GM18505 (cell line): Measurements from ENCODE around the gene TNFAIP3.

Source experiments
- ATAC-seq: cut with Tn5 transposase; IDR thresholded peaks from one replicate; pipeline ENCODE4 v1.9.1; 2021; ENCODE audit not compliant: unreplicated experiment
- POLR2A ChIP-seq: IDR thresholded peaks from 4 replicates; pipeline ENCODE4 v1.6.1; 2011; ENCODE audit warnings: borderline replicate concordance; ENCODE audit not compliant: insufficient read depth, insufficient read length; ENCODE audit errors: extremely low read depth

TNFAIP3 gene

GRCh38 chr6:137866914-137867684, at the start of gene TNFAIP3:
TSS of gene TNFAIP3 (plus strand) at chr6:137867259. CDS start at chr6:137871228, 3,969 bp downstream.
- peak; percentile 69 for ATAC-seq
- peak; percentile 96 for TF ChIP-seq POLR2A

DNA sequence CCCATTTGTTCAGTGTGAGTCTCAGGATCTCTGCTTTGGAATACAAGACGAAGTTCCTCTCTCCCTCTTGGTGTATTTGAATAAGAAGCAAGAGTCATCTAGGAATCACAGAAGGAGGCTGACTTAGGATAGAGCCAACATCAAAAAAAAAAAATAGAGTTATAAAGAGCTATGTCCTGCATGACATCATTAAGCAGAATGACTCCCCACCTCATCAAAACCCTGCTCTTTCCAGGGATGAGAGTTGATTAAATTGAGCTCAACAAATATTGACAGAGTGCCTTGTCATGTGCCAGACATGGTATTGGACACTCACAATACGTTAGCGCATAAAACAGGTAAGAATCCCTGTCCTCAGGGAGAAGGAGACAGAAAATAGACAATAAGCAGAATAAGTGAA, 48.6 kb upstream of the TNFAIP3 start:
- no peak for TF ChIP-seq POLR2A
- no peak for ATAC-seq

- no peak for ATAC-seq
- TF ChIP-seq POLR2A: no peak
Observed at GRCh38 chr6:137819740-137820139, 47.3 kb upstream of the TNFAIP3 start.

DNA sequence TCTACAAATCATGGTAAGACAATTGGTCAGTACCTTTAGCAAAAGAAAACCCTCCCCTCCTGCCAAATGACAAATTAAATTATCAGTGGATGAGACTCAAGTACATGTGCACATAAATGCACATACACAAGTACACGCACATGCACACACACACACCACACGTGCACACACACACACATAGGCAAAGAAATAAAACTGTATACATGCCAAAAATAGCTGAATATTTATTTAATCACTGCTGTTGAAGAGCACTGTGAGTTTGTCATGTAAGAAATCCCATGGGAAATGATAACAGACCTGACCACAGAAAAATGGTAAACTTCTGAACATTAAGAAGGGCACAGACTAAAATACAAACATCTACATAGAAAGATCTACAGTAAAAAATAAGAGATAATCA, 46.6 kb upstream of the TNFAIP3 start:
- ATAC-seq: no peak
- no peak for TF ChIP-seq POLR2A

DNA sequence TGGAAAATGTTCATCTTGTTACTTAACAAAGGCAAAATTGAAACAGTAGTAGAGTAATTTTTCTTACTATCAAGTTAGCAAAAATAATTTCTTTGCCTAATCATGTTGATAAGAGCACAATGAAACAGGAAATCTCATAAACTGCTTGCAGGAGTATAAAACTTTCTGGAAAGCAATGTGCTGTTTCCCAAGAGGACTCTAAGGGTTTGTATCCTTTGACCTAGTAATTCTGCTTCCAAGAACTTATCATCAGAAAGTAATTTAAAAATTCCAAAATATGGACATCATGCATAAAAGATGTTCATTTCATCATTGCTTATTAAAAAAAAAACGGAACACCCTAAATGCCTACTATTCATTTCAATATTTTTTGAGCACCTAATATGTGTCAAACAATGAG, 46.1 kb upstream of the TNFAIP3 start:
- no peak for ATAC-seq
- no peak for TF ChIP-seq POLR2A

- no peak for ATAC-seq
- no peak for TF ChIP-seq POLR2A
Observed at GRCh38 chr6:137821491-137821890, 45.6 kb upstream of the TNFAIP3 start.

DNA sequence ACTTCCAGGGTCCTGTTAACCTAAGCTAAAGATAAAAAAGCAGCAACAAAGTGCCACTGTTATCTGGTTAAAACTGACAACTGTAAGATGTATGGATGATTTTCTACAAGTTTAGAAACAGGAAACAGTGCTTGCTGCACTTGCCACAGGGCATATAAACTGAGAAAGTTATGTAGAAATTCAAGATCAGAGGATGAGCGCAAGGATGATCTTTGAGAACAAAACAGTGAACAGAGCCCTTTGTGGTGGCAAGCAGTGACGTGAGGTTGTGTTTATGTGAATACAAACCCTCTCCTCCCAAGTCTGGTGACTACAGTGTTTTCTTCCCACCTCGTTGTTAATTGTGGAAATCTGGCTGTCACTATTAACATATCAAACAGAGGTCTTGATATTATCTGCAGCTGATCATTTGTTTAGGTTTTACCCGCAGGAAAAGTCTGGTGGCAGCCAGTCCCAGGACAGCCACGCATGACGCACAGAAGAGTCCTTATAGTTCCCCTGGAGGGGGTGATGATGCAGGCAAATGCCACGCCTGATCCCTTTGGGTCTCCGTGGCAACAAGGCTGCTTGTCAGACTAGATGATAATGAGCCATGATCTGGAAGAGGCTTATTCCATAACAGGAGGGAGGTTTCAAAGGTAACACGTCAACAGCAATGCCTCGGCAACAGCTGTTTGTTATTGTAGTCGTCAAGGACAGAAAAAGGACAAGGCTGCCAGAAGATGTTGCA, 43.1 kb upstream of the TNFAIP3 start:
- no peak for TF ChIP-seq POLR2A
- no peak for ATAC-seq

- no peak for TF ChIP-seq POLR2A
- no peak for ATAC-seq
Observed at GRCh38 chr6:137824556-137824879, 42.5 kb upstream of the TNFAIP3 start.

GRCh38 chr6:137824896-137825295, 42.2 kb upstream of the TNFAIP3 start:
- TF ChIP-seq POLR2A: no peak

DNA sequence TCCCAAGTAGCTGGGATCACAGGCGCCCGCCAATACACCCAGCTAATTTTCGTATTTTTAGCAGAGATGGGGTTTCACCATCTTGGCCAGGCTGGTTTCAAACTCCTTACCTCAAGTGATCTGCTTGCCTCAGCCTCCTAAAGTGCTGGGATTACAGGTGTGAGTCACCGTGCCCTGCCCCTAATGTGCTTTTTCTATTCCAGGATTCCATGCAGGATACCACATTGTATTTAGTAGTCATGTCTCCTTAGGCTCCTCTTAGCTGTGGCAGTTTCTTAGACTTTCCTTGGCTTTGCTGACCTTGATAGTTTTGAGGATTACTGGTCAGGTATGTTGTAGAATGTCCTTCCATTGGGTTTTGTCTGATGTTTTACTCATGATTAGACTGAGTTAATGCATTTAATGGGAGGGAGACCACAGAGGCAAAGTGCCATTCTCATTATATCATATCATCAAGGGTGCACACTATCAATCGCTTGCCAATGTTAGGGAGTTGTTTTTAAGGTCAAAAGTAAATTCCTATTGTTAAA, 39.6 kb upstream of the TNFAIP3 start:
- no peak for TF ChIP-seq POLR2A
- no peak for ATAC-seq

More at GRCh38 chr6:137824896-137825295, 42.2 kb upstream of the TNFAIP3 start:
- no peak for ATAC-seq

GRCh38 chr6:137827977-137828810, 38.9 kb upstream of the TNFAIP3 start:
- no peak for TF ChIP-seq POLR2A
- peak; percentile 55 for ATAC-seq

GRCh38 chr6:137829641-137830083, 37.4 kb upstream of the TNFAIP3 start:
- ATAC-seq: no peak

DNA sequence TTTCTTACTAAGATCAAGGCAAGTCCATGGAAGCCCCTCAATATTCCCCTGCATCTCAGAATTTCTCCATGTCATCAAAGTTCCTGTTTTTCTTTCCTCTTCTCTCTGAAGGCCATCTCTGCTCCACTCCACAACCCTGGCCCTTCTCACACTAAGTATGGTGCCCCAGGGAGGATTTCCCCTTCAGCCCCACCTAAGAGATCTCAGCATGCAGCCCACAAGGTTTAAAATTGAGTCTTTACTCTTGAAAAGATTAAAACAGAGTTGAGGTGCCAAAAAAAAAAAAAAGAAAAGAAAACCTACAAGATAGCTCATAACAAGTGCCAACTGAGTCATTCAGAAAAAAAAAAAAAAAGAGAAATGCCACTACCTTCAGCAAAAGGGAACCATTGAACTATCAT, 36.5 kb upstream of the TNFAIP3 start:
- TF ChIP-seq POLR2A: no peak
- no peak for ATAC-seq

More at GRCh38 chr6:137829641-137830083, 37.4 kb upstream of the TNFAIP3 start:
- no peak for TF ChIP-seq POLR2A
